Dedifferentiated amniotic fluid mesenchymal stem cell (primary cell): ENCODE data around the gene LRFN4.

Experiments used
- DNase-seq: peaks from one replicate; pipeline ENCODE4 v3.0.0-alpha.2; 2016; ENCODE audit errors: extremely low spot score

LRFN4 gene

GRCh38 chr11:66858186-66858938 lies 1.5 kb downstream of the LRFN4 start:
- DNase-seq, result no peak

DNA sequence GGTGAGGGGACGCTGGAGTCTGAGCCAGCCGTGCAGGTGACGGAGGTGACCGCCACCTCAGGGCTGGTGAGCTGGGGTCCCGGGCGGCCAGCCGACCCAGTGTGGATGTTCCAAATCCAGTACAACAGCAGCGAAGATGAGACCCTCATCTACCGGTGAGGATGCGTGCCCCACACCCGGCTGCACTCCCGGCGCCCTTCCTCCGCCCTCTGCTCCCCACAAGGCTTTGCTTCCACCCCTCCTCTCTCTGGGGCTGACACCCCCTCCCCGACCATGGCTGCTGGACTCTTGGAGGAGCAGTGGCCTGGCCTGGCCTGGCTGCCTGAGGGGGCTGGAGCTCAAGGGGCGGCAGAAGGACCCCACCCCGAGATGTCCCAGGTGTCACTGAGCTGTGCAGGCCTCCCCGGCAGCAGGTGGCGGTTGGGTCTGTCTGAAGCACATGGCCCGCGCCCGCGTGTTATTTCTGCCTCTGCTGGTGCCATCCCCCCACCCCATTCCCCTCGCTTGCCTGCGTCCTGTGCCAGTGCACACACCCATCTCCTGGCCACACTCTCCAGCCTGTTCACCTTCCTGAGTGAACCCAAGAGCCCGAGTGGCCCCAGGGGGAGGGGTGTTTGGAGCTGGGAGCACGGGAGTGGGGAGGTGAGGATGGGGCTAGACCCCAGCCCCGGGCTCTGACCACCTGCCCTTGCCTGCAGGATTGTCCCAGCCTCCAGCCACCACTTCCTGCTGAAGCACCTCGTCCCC lies 2.2 kb downstream of the LRFN4 start:
- DNase-seq, result no peak

- no peak for DNase-seq
Observed at GRCh38 chr11:66859686-66860448, 3.0 kb downstream of the LRFN4 start.

DNA sequence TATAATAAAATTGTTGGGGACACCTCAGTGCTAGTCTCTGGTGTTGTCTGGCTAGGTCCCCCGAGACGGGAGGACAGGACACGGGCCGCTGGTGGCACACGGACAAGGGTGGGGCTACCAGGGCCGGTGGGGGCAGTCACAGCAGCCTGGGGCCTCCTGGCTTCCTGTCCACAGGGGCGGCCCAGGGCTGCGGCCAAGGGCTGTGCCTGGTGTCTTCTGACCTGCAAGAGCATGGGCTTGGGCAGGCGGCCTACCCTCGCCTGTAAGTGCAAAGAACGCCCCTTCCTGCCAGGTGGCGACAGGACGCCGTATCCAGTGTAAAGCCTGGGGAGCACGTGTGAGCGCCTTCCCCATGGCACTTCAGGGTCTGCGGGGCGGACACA lies 3.6 kb downstream of the LRFN4 start:
- no peak for DNase-seq

DNA sequence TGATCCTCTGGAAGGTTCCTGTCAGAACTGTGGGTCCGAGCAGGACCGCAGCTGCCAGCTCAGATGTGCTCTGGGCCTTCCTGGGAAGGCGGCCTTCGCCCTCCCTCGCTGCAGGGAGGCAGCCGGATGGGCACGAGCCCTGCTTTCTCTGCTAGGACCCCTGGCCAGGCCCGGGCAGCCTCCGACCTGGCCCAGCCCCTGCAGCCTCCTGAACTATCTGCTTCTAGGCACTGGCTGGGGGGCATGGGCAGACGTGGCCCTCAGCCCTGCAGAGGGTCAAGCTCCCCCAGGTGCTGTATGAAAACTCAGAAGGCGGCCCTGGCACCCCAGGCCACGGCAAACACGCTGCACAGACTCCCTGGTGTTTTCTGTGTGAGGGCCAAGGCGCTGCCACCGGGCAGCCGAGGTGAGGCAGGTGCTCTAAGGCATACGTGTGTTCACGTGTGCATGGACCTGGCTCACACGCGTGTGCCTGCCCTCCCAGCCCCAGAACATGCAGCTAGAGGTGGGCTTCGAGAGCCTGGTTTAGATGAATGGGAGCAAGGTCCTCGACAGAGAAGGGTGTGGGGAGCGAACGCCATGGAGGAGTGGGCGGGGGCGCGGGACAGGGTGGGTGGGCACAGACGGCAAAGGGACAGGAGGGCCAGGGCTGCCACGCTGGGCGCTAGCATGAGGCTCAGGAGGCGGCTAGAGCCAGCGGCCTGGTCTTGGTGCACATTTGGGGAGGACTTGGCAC lies 4.3 kb downstream of the LRFN4 start:
- DNase-seq, result no peak

DNA sequence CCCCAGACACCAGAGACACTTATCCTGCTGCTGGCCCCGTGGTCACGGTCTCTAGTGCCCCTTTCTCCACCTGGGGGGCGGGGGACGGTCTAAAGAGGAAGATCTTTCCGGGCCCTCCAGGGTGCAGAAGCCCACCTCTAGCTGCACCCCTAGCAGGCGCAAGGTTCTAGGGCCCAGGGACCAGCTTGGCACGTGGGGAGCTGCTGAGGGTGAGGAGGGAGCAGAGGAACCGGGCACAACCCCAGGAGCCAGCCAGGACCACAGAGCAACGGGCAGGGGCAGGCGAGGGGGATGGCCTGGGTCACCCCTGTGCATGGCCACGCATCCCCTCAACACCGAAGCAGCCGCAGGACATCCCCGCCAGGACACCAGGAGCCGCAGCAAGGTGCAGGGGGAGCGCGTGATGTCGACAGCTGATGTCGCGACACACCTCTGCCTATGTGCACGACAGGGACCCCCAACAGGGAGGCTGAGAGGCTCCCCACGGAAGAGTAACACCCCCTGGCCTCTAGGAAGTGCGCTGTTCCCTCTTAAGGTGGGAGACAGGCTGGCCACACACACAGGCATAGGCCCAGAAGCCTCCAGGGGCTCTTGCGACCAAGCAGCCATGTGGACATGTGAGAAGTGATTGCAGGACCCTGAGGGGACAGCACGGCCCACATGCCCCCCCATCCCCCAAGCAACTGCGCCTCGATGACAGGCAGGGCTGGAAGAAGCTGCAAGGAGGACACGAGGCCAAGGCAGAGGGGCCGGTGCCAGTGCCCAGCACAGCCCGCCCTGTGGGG lies 5.1 kb downstream of the LRFN4 start:
- no peak for DNase-seq

- DNase-seq, result no peak
Observed at GRCh38 chr11:66862559-66863037, 5.7 kb downstream of the LRFN4 start.

DNA sequence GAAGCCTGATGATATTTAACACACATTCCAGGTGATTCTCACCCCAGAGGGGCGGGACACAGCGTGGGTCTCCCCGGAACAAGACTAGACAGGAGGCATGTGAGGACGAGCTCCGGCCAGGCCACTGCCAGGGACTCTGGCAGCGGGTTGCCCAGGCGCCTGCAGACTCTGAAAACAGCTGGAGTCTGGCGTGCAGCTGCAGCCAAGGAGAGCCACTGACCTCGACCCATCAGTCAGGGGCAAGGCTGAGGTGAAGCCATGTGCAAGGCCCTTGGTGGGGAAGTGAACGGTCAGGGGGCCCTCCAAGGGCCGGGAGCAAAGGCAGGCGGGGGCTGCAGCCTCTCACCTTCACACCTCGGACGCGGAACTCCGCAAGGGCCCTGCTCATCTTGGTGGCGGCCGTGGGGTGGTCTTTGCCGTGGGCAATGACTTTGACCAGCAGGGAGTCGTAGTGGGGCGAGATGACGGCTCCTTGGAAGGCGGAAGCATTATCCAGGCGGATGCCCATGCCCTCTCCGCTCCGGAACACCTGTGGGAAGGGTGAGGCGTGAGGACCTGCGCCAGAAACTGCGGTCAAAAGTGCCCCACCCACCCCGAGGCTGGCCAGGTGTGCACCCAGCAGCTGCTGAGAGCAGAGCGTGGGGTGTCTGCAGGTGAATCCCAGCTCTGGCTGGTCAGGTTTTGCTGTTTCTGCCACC lies 6.7 kb downstream of the LRFN4 start:
- DNase-seq, result no peak

DNA sequence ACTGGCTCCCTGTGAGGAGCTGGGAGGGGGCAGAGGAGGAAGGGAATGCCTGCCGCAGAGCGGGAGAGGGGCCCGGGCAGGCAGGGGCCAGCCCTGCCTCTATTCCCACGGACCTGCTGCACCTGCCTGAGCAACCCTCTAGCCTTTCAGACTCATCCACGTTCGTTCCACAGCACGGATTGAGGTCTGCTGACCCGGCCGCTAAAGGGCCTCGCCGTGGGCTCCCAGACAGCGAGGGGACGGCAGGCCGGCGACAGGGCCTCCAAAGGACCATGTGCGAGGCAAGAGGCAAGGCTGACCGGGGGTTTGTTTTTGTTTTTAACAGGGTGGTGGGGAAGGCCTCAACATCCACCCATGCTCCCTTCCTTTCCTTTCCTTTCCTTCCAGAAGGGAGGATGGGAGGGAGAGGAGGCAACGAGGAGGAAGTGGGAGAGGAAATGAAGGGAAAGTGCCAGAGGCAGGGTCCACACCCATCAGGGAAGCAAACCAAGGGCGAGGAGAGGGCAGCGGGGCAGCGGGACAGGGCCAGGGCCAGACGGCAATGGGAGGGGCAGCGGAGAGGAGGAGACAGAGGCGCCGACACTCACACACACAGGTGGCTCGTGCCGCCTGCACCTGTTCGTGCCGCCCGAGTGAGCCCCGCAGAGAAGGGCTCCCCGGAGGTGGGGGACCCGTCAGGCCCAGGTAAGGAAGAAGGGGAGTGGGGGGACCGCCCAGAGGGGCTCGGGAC lies 7.5 kb downstream of the LRFN4 start:
- no peak for DNase-seq

DNA sequence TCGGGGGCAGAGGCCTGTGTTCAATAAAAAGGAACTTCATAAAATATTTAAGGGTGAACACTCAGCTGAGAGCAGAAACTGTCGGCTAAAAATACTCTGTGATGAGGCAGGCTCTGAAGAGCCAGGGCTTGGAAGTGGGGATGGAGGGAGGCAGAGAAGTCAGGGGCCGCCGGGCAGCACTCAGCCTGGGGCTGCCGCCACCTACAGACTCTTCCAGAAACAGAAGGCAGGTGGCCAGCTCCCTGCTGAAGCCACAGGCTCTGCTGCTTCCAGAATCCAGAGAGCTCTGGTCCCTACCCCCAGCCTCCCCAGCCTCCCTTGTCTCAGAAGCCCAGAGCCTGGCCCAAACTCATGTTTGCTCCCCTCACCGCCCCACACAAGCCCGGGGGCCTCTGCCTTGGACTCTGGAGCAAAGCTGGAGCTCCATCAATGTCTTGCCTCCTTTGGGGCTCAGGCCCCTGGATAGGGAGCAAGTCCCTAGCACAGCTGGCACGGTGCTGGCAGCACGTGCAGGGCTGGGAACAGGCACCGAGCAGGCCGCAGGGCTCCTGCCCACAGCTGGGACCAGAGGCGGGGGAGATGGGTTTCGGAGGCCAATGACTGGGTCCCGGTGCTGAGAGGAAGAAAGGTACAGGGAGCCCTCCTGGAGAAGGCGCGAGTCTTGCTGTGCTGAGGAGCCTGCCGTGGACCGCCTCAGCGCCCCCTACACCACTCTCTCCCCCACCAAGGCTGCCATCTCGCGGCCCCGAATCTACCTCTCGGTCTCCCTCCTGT lies 8.2 kb downstream of the LRFN4 start:
- DNase-seq, result no peak

- DNase-seq, result no peak
Observed at GRCh38 chr11:66866007-66866406, 9.1 kb downstream of the LRFN4 start.

GRCh38 chr11:66866511-66866986 lies 9.7 kb downstream of the LRFN4 start:
- DNase-seq, result no peak

GRCh38 chr11:66867425-66868040 lies 10.7 kb downstream of the LRFN4 start:
- no peak for DNase-seq

DNA sequence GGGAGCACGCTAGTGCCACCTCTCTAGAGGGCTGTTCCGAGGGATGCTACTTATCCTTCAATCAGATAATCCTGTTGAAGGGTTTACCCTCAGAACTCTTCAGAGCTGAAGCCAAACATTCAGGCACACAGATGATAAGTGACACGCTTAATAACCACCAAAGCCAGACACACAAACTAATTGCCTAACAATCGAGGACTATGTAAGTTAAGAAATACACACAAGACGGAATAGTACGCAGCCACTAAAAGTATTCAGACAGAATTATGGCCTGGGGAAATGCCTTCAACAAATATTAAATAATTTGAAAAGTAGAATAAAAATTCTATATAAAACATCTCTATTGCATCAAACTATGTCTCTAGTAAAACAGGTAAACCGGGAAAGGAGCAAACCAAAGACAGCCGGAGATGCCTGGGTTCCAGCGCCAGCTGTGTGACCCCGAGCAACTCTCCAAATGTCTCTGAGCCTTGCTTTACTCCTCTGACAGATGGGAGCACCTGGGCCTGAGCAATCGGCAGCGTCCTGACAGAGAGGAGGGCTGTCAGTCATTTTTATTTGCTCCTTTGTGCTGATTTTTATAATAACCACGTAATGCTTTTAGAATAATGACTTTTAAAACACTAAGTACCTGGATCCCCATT lies 11.3 kb downstream of the LRFN4 start:
- no peak for DNase-seq

GRCh38 chr11:66868726-66869566 lies 12.1 kb downstream of the LRFN4 start:
- DNase-seq, result no peak

GRCh38 chr11:66869567-66869870 lies 12.7 kb downstream of the LRFN4 start:
- no peak for DNase-seq

GRCh38 chr11:66870131-66870530 lies 13.3 kb downstream of the LRFN4 start:
- DNase-seq, result no peak
